GM12878 (cell line): Measurements from ENCODE around the gene FBXW7. TPM values are rescaled to one million over a fixed set of nuclear protein-coding genes. Genes with fewer than 3 reads are reported as not detected.

Experiments
- ATAC-seq: fragments of 200-7000 bp; cut with Tn5 transposase; 3 replicates; pipeline ENCODE4 v1.9.1; 2020; ENCODE audit warnings: mild to moderate bottlenecking, moderate library complexity
- BruUV-seq: library from RNA; stranded (reverse); fragments of 400-500 nt; replicated peaks from 2 replicates; lab custom pipeline; 2021; lab: Mats Ljungman, UMichigan
- CTCF ChIA-PET: fragments of 300-600 bp; sonication (Branson Sonifier 250); formaldehyde crosslinking; extraction: SDS; loops from one replicate; lab custom pipeline; 2021; ENCODE audit warnings: inconsistent platforms; lab: Yijun Ruan, JAX
- POLR2A ChIA-PET: fragments of 350-600 bp; formaldehyde crosslinking; extraction: SDS; loops from one replicate; lab custom pipeline; 2021; ENCODE audit warnings: inconsistent platforms; lab: Charles Lee
- RAD21 ChIA-PET: fragments of 300-600 bp; sonication (Branson Sonifier 250); formaldehyde crosslinking; loops from one replicate; lab custom pipeline; 2023; ENCODE audit warnings: antibody characterized with exemption; ENCODE audit not compliant: unreplicated experiment; lab: Charles Lee
- SMC1A ChIA-PET: fragments of 300-600 bp; sonication (Branson Sonifier 250); formaldehyde crosslinking; loops from one replicate; lab custom pipeline; 2023; ENCODE audit not compliant: unreplicated experiment, uncharacterized antibody; lab: Charles Lee
- DNase-seq: peaks from one replicate; pipeline ENCODE4 v3.0.0-alpha.2; 2011; ENCODE audit warnings: low read depth, low spot score
- FAIRE-seq: peaks from 3 replicates; lab custom pipeline; 2011; peaks lifted over from hg19 to GRCh38; lab: Jason Lieb, UNC
- H2AFZ ChIP-seq: 2 replicates; pipeline ENCODE4 v1.6.0; 2011; ENCODE audit warnings: low read depth, low read length, control low read depth; ENCODE audit not compliant: control insufficient read depth
- H3K27ac ChIP-seq: 2 replicates; pipeline ENCODE4 v1.5.1; 2011; ENCODE audit warnings: control low read depth; ENCODE audit not compliant: control insufficient read depth, insufficient read depth
- H3K27me3 ChIP-seq, 2 experiments: replicated peaks in 1 of 2; 2 replicates each; pipeline versions ENCODE4 v1.6.0 to v1.6.1; 2011; ENCODE audit warnings: low read length in 1 of 2; ENCODE audit not compliant: control insufficient read depth in 2 of 2, insufficient read depth in 2 of 2
- H3K36me3 ChIP-seq, 2 experiments: 2 replicates each; pipeline ENCODE4 v1.5.1; 2011; ENCODE audit warnings: low read length in 1 of 2; ENCODE audit not compliant: control insufficient read depth in 2 of 2, insufficient read depth in 2 of 2
- H3K4me1 ChIP-seq: 2 replicates; pipeline ENCODE4 v1.6.1; 2011; ENCODE audit warnings: mild to moderate bottlenecking, low read length, moderate library complexity, mixed read lengths; ENCODE audit not compliant: control insufficient read depth, insufficient read depth
- H3K4me2 ChIP-seq: 2 replicates; pipeline ENCODE4 v1.6.0; 2011; ENCODE audit warnings: control low read depth; ENCODE audit not compliant: control insufficient read depth, insufficient read depth
- H3K4me3 ChIP-seq: fragments of 200-600 bp; sonication (generic); 2 replicates; pipeline ENCODE4 v1.5.1; 2016
- H3K79me2 ChIP-seq: 2 replicates; pipeline ENCODE4 v1.6.0; 2011; ENCODE audit warnings: low read length; ENCODE audit not compliant: control insufficient read depth, insufficient read depth
- H3K9ac ChIP-seq: 2 replicates; pipeline ENCODE4 v1.8.0; 2011; ENCODE audit warnings: low read length, control low read depth, mixed read lengths; ENCODE audit not compliant: control insufficient read depth, insufficient read depth
- H3K9me3 ChIP-seq: replicated peaks from 3 replicates; pipeline ENCODE4 v1.5.1; 2011; ENCODE audit warnings: mild to moderate bottlenecking, low read length; ENCODE audit not compliant: control insufficient read depth, insufficient read depth
- H4K20me1 ChIP-seq: 2 replicates; pipeline ENCODE4 v1.6.0; 2011; ENCODE audit not compliant: control insufficient read depth, insufficient read depth
- CHD4 ChIP-seq: fragments of 200-600 bp; sonication (generic); IDR thresholded peaks from 2 replicates; pipeline ENCODE4 v1.6.1; 2016; ENCODE audit warnings: mild to moderate bottlenecking
- EP300 ChIP-seq, 2 experiments: fragments of 150-350 bp in 1 of 2; IDR thresholded peaks; 2 replicates each; pipeline ENCODE4 v1.6.1; 2011 to 2012; ENCODE audit warnings: low read depth in 2 of 2, low read length in 2 of 2, borderline replicate concordance in 1 of 2, improper control_type of control experiment in 1 of 2, inconsistent platforms in 1 of 2; ENCODE audit not compliant: control insufficient read depth in 1 of 2
- EZH2 ChIP-seq: IDR thresholded peaks from 2 replicates; pipeline ENCODE4 v1.6.1; 2012; ENCODE audit warnings: low read depth, mild to moderate bottlenecking, control low read depth, inconsistent platforms, low read length, borderline replicate concordance; ENCODE audit not compliant: control insufficient read depth
- HCFC1 ChIP-seq: fragments of 150-350 bp; IDR thresholded peaks from 2 replicates; pipeline ENCODE4 v1.6.1; 2014; ENCODE audit warnings: low read length
- JUNB ChIP-seq: IDR thresholded peaks from 2 replicates; pipeline ENCODE4 v1.6.1; 2016; ENCODE audit warnings: antibody characterized with exemption, mild to moderate bottlenecking
- MXI1 ChIP-seq: fragments of 150-350 bp; IDR thresholded peaks from 2 replicates; pipeline ENCODE4 v1.6.1; 2011; ENCODE audit warnings: low read depth, mild to moderate bottlenecking, inconsistent platforms, low read length, improper control_type of control experiment
- NKRF ChIP-seq: fragments of 450-650 bp; conservative IDR thresholded peaks from 2 replicates; pipeline ENCODE4 v1.6.1; 2017; ENCODE audit warnings: mild to moderate bottlenecking, moderate library complexity
- POLR2A ChIP-seq: IDR thresholded peaks from 2 replicates; pipeline ENCODE4 v1.6.1; 2011; ENCODE audit warnings: low read depth, mild to moderate bottlenecking, low read length
- POU2F2 ChIP-seq: IDR thresholded peaks from 3 replicates; pipeline ENCODE4 v1.6.1; 2011; ENCODE audit warnings: low read depth, mild to moderate bottlenecking, low read length, borderline replicate concordance
- RFX5 ChIP-seq: IDR thresholded peaks from 2 replicates; pipeline ENCODE4 v1.6.1; 2011; ENCODE audit warnings: low read depth, low read length, improper control_type of control experiment
- SMARCA5 ChIP-seq: fragments of 450-650 bp; IDR thresholded peaks from 2 replicates; pipeline ENCODE4 v1.6.1; 2017; ENCODE audit warnings: mild to moderate bottlenecking
- SP1 ChIP-seq: IDR thresholded peaks from one replicate; pipeline ENCODE4 v1.6.1; 2011; ENCODE audit warnings: low read depth, low read length
- TCF7 ChIP-seq: IDR thresholded peaks from 2 replicates; pipeline ENCODE4 v1.6.1; 2014; ENCODE audit warnings: antibody characterized with exemption, borderline replicate concordance
- WGBS: methylation state at CpG from one replicate; pipeline ENCODE4 v1.1.6; 2016; ENCODE audit warnings: low lambda C conversion rate; ENCODE audit not compliant: insufficient replicate concordance, insufficient coverage; ENCODE audit errors: missing lambda C conversion rate; 5-methylcytosine and 5-hydroxymethylcytosine counted together
- in situ Hi-C: fragments of 300-500 bp; cut with MboI; formaldehyde crosslinking; loops from 9 replicates; pipeline ENCODE4 v1.14.3; 2018; ENCODE audit warnings: mixed read lengths
- intact Hi-C: fragments of 100-400 bp; cut with micrococcal nuclease; formaldehyde crosslinking; loops from one replicate; pipeline ENCODE4 v1.14.2; 2022; ENCODE audit not compliant: unreplicated experiment
- polyA plus RNA-seq, 11 experiments: library from polyadenylated mRNA; depleted of rRNA in 4 of 11; unstranded in 6 of 11; stranded (reverse) in 5 of 11; fragments of >200 nt; fragmentation: Nextera tagmentation in 4 of 11; fragmentation: Illumina TruSeq in 1 of 11; extraction: Ambion mirVana in 4 of 11; extraction: Trizol in 1 of 11; gene quantifications; 1 replicate in 1 of 11; 2 replicates in 10 of 11; pipeline versions ENCODE4 v1.2.1 to v1.2.3, GENCODE V29; 2011 to 2016; ENCODE audit warnings: inconsistent platforms in 2 of 11, missing spikeins in 2 of 11, low read depth in 1 of 11
- total RNA-seq, 4 experiments: library from RNA; depleted of rRNA in 3 of 4; stranded (reverse); fragments of >200 nt in 3 of 4; fragmentation: Illumina TruSeq in 1 of 4; extraction: Trizol in 1 of 4; gene quantifications; 2 replicates each; pipeline versions ENCODE4 v1.2.1 to v1.2.3, GENCODE V29; 2013 to 2021

FBXW7 gene
- total and polyA plus RNA-seq, 10 of the 15 experiments (the other 5 are each of a cell fraction or from before 2014, with no cell fraction given): 35.8 to 118 (median 47.2) TPM

GRCh38 chr4:152369203-152369901 lies 166.5 kb downstream of the FBXW7 start:
- in situ Hi-C loops (no loop called here), intact Hi-C loops (no loop called here)
- Histone ChIP-seq H4K20me1 (no peaks in the 10 kb centered on the region), H3K27me3 (no peaks in the 10 kb centered on the region), H3K79me2 (peaks cover 12% of the 10 kb centered on the region), H3K9me3 (no peaks in the 10 kb centered on the region; the same call in 2 of the 3 replicates), H3K4me3 (no peak overlapping the region), H3K4me2 (no peak overlapping the region), H3K27ac (no peak overlapping the region), H3K36me3 (peaks cover 0 to 3% of the 10 kb centered on the region in 2 experiments; a peak in 1 of 4 replicates), H3K4me1 (peaks cover 15% of the 10 kb centered on the region), H3K9ac (no peak overlapping the region), H2AFZ (no peak overlapping the region)
- DNase-seq: no peak
- no TSS peak for BruUV-seq
- WGBS: 28% methylated on average over 8 of the region's 8 CpGs
- no peak for ATAC-seq
- ChIA-PET POLR2A (interaction anchor here (1.6 kb wide), 1 partner anchor 11 kb away, joined by 3 read pairs; no protein-coding TSS in a partner anchor), CTCF (interaction anchor here (0.5 to 2.6 kb wide), 10 partner anchors 10 to 1005 kb away, joined by 3 to 11 read pairs (median 4); no protein-coding TSS in a partner anchor), RAD21 (interaction anchor here (0.7 to 3.2 kb wide), 4 partner anchors 10 to 20 kb away, joined by 3 to 20 read pairs (median 4); no protein-coding TSS in a partner anchor), SMC1A (interaction anchor here (0.8 to 2.0 kb wide), 8 partner anchors 9 to 483 kb away, joined by 3 to 6 read pairs (median 4); no protein-coding TSS in a partner anchor)
- TF ChIP-seq RFX5 (no peak), SMARCA5 (no peak), JUNB (peak; percentile 67)
- FAIRE-seq: no peak

GRCh38 chr4:152368001-152368400 lies 167.9 kb downstream of the FBXW7 start:
- Histone ChIP-seq H3K27me3 (no peaks in the 10 kb centered on the region), H3K4me3 (no peak overlapping the region), H3K9me3 (no peaks in the 10 kb centered on the region; the same call in 2 of the 3 replicates), H3K27ac (no peak overlapping the region), H3K79me2 (peaks cover 14% of the 10 kb centered on the region), H3K9ac (no peak overlapping the region), H3K4me2 (no peak overlapping the region), H2AFZ (no peak overlapping the region), H3K4me1 (peaks cover 15% of the 10 kb centered on the region), H4K20me1 (no peaks in the 10 kb centered on the region), H3K36me3 (peaks cover 0 to 3% of the 10 kb centered on the region in 2 experiments; a peak in 1 of 4 replicates)
- CTCF ChIA-PET: interaction anchor here (1.4 to 2.6 kb wide), 3 partner anchors 9 to 566 kb away, joined by 4 to 7 read pairs (median 5); no protein-coding TSS in a partner anchor
- WGBS: 100% methylated on average over 3 of the region's 3 CpGs
- RAD21 ChIA-PET: interaction anchor here (0.8 to 3.2 kb wide), 6 partner anchors 10 to 1251 kb away, joined by 3 to 20 read pairs (median 4); no protein-coding TSS in a partner anchor
- in situ Hi-C loops (no loop called here), intact Hi-C loops (no loop called here)
- ATAC-seq: peak; percentile 8; the same call in 1 of the 3 replicates
- BruUV-seq: no TSS peak
- SMC1A ChIA-PET: interaction anchor here (0.6 to 2.0 kb wide), 17 partner anchors 9 to 481 kb away, joined by 3 to 7 read pairs (median 3); no protein-coding TSS in a partner anchor
- no peak for DNase-seq
- FAIRE-seq: no peak
- POLR2A ChIA-PET: interaction anchor here (0.9 kb wide), 1 partner anchor 10 kb away, joined by 4 read pairs; no protein-coding TSS in a partner anchor
- TF ChIP-seq EP300 (IDR thresholded peaks at IDR 0.05; ENCODE audit: borderline replicate concordance in 1 of 2, control insufficient read depth in 1 of 2, low read depth in 2 of 2, low read length in 2 of 2) (no peak), HCFC1 (no peak), MXI1 (no peak), EZH2 (no peak), CHD4 (no peak), SP1 (no peak), POLR2A (no peak), TCF7 (no peak), POU2F2 (no peak), NKRF (no peak)
